ENCODE results near the gene TEC.

- TF ChIP-seq CTCF (IDR thresholded peaks at IDR 0.05) (no peak), ZFX (IDR thresholded peaks at IDR 0.05; ENCODE audit: borderline replicate concordance) (no peak)
These were observed 354 bp upstream of the TEC start for GRCh38 chr4:48269861-48270522.

Measured in 22Rv1 (cell line).